K562 (cell line): ENCODE measurements around the gene NPFF. TPM values are rescaled to one million over a fixed set of nuclear protein-coding genes. Genes with fewer than 3 reads are reported as not detected.

Source experiments
- ATAC-seq: fragments of 200-7000 bp; cut with Tn5 transposase; 3 replicates; pipeline ENCODE4 v1.9.1; 2020; ENCODE audit warnings: moderate library complexity
- BruUV-seq: library from RNA; stranded (reverse); fragments of 400-500 nt; replicated peaks from 2 replicates; lab custom pipeline; 2021; lab: Mats Ljungman, UMichigan
- CTCF ChIA-PET: fragments of 300-600 bp; formaldehyde crosslinking; extraction: SDS; loops from one replicate; lab custom pipeline; 2021; ENCODE audit warnings: low intra/inter-chr PET ratio; lab: Yijun Ruan, JAX
- POLR2A ChIA-PET: fragments of 300-600, 350-650 bp; sonication (Branson Sonifier 250); formaldehyde crosslinking; extraction: SDS; loops from one replicate; lab custom pipeline; 2021; ENCODE audit warnings: antibody characterized with exemption, inconsistent platforms; lab: Yijun Ruan, JAX
- DNase-seq, 4 experiments: peaks; one replicate each; pipeline versions ENCODE4 v3.0.0 to v3.0.0-alpha.2; 2011 to 2018; ENCODE audit warnings: low spot score in 3 of 4, mixed read lengths in 3 of 4; ENCODE audit errors: extremely low read depth in 1 of 4
- FAIRE-seq: peaks from 2 replicates; lab custom pipeline; 2011; peaks lifted over from hg19 to GRCh38; lab: Jason Lieb, UNC
- H2AFZ ChIP-seq: 2 replicates; pipeline ENCODE4 v1.6.0; 2011; ENCODE audit warnings: low read depth, low read length, control low read depth, inconsistent platforms
- H3K27ac ChIP-seq: fragments of 200-600 bp; 3 replicates; pipeline ENCODE4 v1.8.0; 2011; ENCODE audit warnings: low read depth, mild to moderate bottlenecking, control low read depth, inconsistent platforms, low read length, moderate library complexity, mixed read lengths; ENCODE audit errors: extremely low read depth
- H3K27me3 ChIP-seq, 2 experiments: fragments of 300-600 bp in 1 of 2; 2 replicates in 1 of 2; 3 replicates in 1 of 2; pipeline versions ENCODE4 v1.6.0 to v1.8.0; 2011; ENCODE audit warnings: inconsistent platforms in 2 of 2, low read length in 2 of 2, mild to moderate bottlenecking in 1 of 2, mixed read lengths in 1 of 2, moderate library complexity in 1 of 2; ENCODE audit not compliant: control insufficient read depth in 2 of 2, insufficient read depth in 2 of 2
- H3K36me3 ChIP-seq: fragments of 300-600 bp; 3 replicates; pipeline ENCODE4 v1.8.0; 2011; ENCODE audit warnings: mild to moderate bottlenecking, low read length, inconsistent platforms; ENCODE audit not compliant: control insufficient read depth, insufficient read depth
- H3K4me1 ChIP-seq, 2 experiments: fragments of 200-600 bp in 1 of 2; replicated peaks in 1 of 2; 2 replicates in 1 of 2; 3 replicates in 1 of 2; pipeline versions ENCODE4 v1.5.1 to v1.8.0; 2011; ENCODE audit warnings: inconsistent platforms in 2 of 2, low read length in 2 of 2, mild to moderate bottlenecking in 1 of 2, mixed read lengths in 1 of 2, moderate library complexity in 1 of 2; ENCODE audit not compliant: control insufficient read depth in 2 of 2, insufficient read depth in 2 of 2
- H3K4me2 ChIP-seq: 2 replicates; pipeline ENCODE4 v1.6.1; 2011; ENCODE audit warnings: low read length, control low read depth, inconsistent platforms, mixed read lengths; ENCODE audit not compliant: insufficient read depth
- H3K4me3 ChIP-seq: fragments of 200-600 bp; sonication (generic), shearing (Covaris generic); 2 replicates; pipeline ENCODE4 v1.5.1; 2016; ENCODE audit warnings: control low read depth, inconsistent platforms
- H3K79me2 ChIP-seq: fragments of 200-600 bp; 3 replicates; pipeline ENCODE4 v1.8.0; 2011; ENCODE audit warnings: low read length, inconsistent platforms; ENCODE audit not compliant: control insufficient read depth, insufficient read depth
- H3K9ac ChIP-seq, 2 experiments: 2 replicates each; pipeline versions ENCODE4 v1.6.0 to v1.6.1; 2011; ENCODE audit warnings: low read depth in 2 of 2, low read length in 2 of 2, control low read depth in 1 of 2, inconsistent platforms in 1 of 2, mild to moderate bottlenecking in 1 of 2, mixed read lengths in 1 of 2; ENCODE audit not compliant: insufficient read depth in 1 of 2
- H3K9me1 ChIP-seq: one replicate; pipeline ENCODE4 v1.6.0; 2011; ENCODE audit warnings: inconsistent platforms, mild to moderate bottlenecking, low read length, moderate library complexity; ENCODE audit not compliant: control insufficient read depth, insufficient read depth
- H3K9me3 ChIP-seq: replicated peaks from 2 replicates; pipeline ENCODE4 v1.5.1; 2011; ENCODE audit warnings: low read depth, low read length, inconsistent platforms; ENCODE audit not compliant: control insufficient read depth, insufficient read depth
- H4K20me1 ChIP-seq: replicated peaks from 2 replicates; pipeline ENCODE4 v1.6.1; 2011; ENCODE audit warnings: low read length, inconsistent platforms, mixed read lengths; ENCODE audit not compliant: control insufficient read depth, insufficient read depth
- CREM ChIP-seq: IDR thresholded peaks from 2 replicates; pipeline ENCODE4 v1.6.1; 2014; ENCODE audit warnings: antibody characterized with exemption, low read depth
- MYNN ChIP-seq, 2 experiments: sonication (generic); formaldehyde crosslinking in 1 of 2; IDR thresholded peaks; 2 replicates each; pipeline versions ENCODE4 v1.5.0 to v1.6.1; 2016 to 2020; ENCODE audit warnings: antibody characterized with exemption in 1 of 2, missing genetic modification reagents in 1 of 2
- NCOR1 ChIP-seq: fragments of 450-650 bp; IDR thresholded peaks from 2 replicates; pipeline ENCODE4 v1.6.1; 2016; ENCODE audit warnings: mild to moderate bottlenecking, moderate library complexity
- PHF8 ChIP-seq: fragments of 200-600 bp; sonication (generic); IDR thresholded peaks from 2 replicates; pipeline ENCODE4 v1.6.1; 2012; ENCODE audit warnings: mixed run types, mild to moderate bottlenecking, inconsistent platforms, low read length, moderate library complexity, borderline replicate concordance
- POLR2AphosphoS5 ChIP-seq: IDR thresholded peaks from 2 replicates; pipeline ENCODE4 v1.6.1; 2011; ENCODE audit warnings: mild to moderate bottlenecking, low read depth, low read length, moderate library complexity; ENCODE audit not compliant: control insufficient read depth, insufficient read depth
- SIRT6 ChIP-seq: IDR thresholded peaks from one replicate; pipeline ENCODE4 v1.6.1; 2012; ENCODE audit warnings: low read depth, mild to moderate bottlenecking, control low read depth, inconsistent platforms, low read length, moderate library complexity
- TOE1 ChIP-seq, 2 experiments: fragments of 450-650 bp in 1 of 2; sonication (generic) in 1 of 2; formaldehyde crosslinking in 1 of 2; IDR thresholded peaks; 2 replicates each; pipeline versions ENCODE4 v1.7.1 to v1.8.0; 2016 to 2022; ENCODE audit warnings: borderline replicate concordance in 2 of 2, mild to moderate bottlenecking in 2 of 2, antibody characterized with exemption in 1 of 2, inconsistent platforms in 1 of 2, low read depth in 1 of 2, missing genetic modification reagents in 1 of 2, moderate library complexity in 1 of 2
- VEZF1 ChIP-seq: fragments of 200-800 bp; sonication (Bioruptor generic); IDR thresholded peaks from 2 replicates; pipeline ENCODE4 v1.6.1; 2017; ENCODE audit warnings: missing genetic modification characterization, missing compliant biosample characterization
- XRCC3 ChIP-seq: fragments of 450-650 bp; IDR thresholded peaks from 2 replicates; pipeline ENCODE4 v1.6.1; 2017; ENCODE audit warnings: mild to moderate bottlenecking, moderate library complexity
- ZNF436 ChIP-seq: fragments of 250-450, 450-650 bp; sonication (Bioruptor Pico); formaldehyde crosslinking; IDR thresholded peaks from 2 replicates; pipeline ENCODE4 v1.7.0; 2020; ENCODE audit warnings: mild to moderate bottlenecking
- ZNF444 ChIP-seq: fragments of 250-450 bp; sonication (Bioruptor Pico); IDR thresholded peaks from 2 replicates; pipeline ENCODE4 v1.4.0; 2020; ENCODE audit warnings: mild to moderate bottlenecking, moderate library complexity
- ZNF592 ChIP-seq: fragments of 450-650 bp; IDR thresholded peaks from 2 replicates; pipeline ENCODE4 v1.6.1; 2017; ENCODE audit warnings: antibody characterized with exemption, mild to moderate bottlenecking
- ZSCAN29 ChIP-seq: fragments of 450-650 bp; IDR thresholded peaks from 2 replicates; pipeline ENCODE4 v1.6.1; 2017
- WGBS: fragments of 100-300 bp; shearing (Covaris generic); methylation state at CpG from one replicate; pipeline ENCODE4 v1.1.6; 2016; ENCODE audit warnings: low coverage, mixed read lengths; ENCODE audit not compliant: insufficient coverage; ENCODE audit errors: missing lambda C conversion rate; 5-methylcytosine and 5-hydroxymethylcytosine counted together
- in situ Hi-C: fragments of 300-500 bp; cut with MboI; formaldehyde crosslinking; loops from 4 replicates; pipeline ENCODE4 v1.15.0; 2018; ENCODE audit warnings: inconsistent platforms, mixed read lengths
- intact Hi-C: fragments of 100-400 bp; cut with micrococcal nuclease; formaldehyde crosslinking; loops from 2 replicates; pipeline ENCODE4 v1.14.2; 2022
- polyA plus RNA-seq, 8 experiments: library from polyadenylated mRNA; depleted of rRNA in 4 of 8; stranded (reverse) in 5 of 8; unstranded in 3 of 8; fragments of >200 nt; fragmentation: Nextera tagmentation in 2 of 8; fragmentation: Illumina TruSeq in 1 of 8; extraction: Ambion mirVana in 2 of 8; extraction: Trizol in 1 of 8; gene quantifications; 2 replicates each; pipeline versions ENCODE4 v1.2.1 to v1.2.3, GENCODE V29; 2011 to 2014; ENCODE audit warnings: inconsistent platforms in 1 of 8, missing spikeins in 1 of 8
- total RNA-seq, 7 experiments: library from RNA; depleted of rRNA in 6 of 7; stranded (reverse); fragments of >200 nt in 6 of 7; fragmentation: Illumina TruSeq in 2 of 7; extraction: Trizol in 2 of 7; gene quantifications; 2 replicates each; pipeline versions ENCODE4 v1.2.1 to v1.2.3, GENCODE V29; 2011 to 2021; ENCODE audit warnings: low replicate concordance in 1 of 7

NPFF gene
- total and polyA plus RNA-seq, 9 of the 15 experiments (the other 6 are each of a cell fraction or from before 2014, with no cell fraction given), result 0.15 to 1.2 (median 0.55) TPM; not detected in 6

GRCh38 chr12:53482626-53483168, 24.6 kb downstream of the NPFF start (continued):
- peak; percentile 44 for TF ChIP-seq VEZF1 (CRISPR knock-in tag)
- no peak for TF ChIP-seq SIRT6
- TF ChIP-seq POLR2AphosphoS5, result peak; percentile 30; the same call in 1 of the 2 replicates
- TF ChIP-seq, all 486 proteins: peak for 11

GRCh38 chr12:53481939-53482586, 25.2 kb downstream of the NPFF start:
- POLR2A ChIA-PET, result interaction anchor here (0.5 to 7.1 kb wide), 13 partner anchors 9 to 275 kb away, joined by 3 to 99 read pairs (median 7); partner anchors contain the start of genes MAP3K12, SP1 and TARBP2
- no peak overlapping the region for H3K9ac ChIP-seq
- WGBS, result 84% methylated on average over 9 of the region's 9 CpGs
- in situ Hi-C loops, result no loop called here
- peaks cover 0 to 12% of the 10 kb centered on the region in 2 experiments; a peak in 3 of 5 replicates for H3K4me1 ChIP-seq
- H3K4me2 ChIP-seq, result no peak overlapping the region
- H3K4me3 ChIP-seq, result no peak overlapping the region
- H3K9me3 ChIP-seq, result no peaks in the 10 kb centered on the region
- peak; percentile 61 for ATAC-seq
- FAIRE-seq, result peak; percentile 84
- peaks cover 3% of the 10 kb centered on the region for H3K9me1 ChIP-seq
- no peak overlapping the region for H2AFZ ChIP-seq
- H4K20me1 ChIP-seq, result peaks cover 17% of the 10 kb centered on the region
- H3K79me2 ChIP-seq, result peaks cover 10% of the 10 kb centered on the region
- H3K27ac ChIP-seq, result no peak overlapping the region
- H3K27me3 ChIP-seq, result no peaks in the 10 kb centered on the region
- CTCF ChIA-PET, result interaction anchor here (0.9 to 1.2 kb wide), 2 partner anchors 27 to 129 kb away, joined by 3 read pairs; no protein-coding TSS in a partner anchor
- H3K36me3 ChIP-seq, result peaks cover 93% of the 10 kb centered on the region
- BruUV-seq, result TSS peak; percentile 13
- intact Hi-C loops, result no loop called here
- DNase-seq, result peak in 1 of 4 experiments; percentile 37
- TF ChIP-seq ZNF592 (no peak), ZNF444 (CRISPR knock-in tag) (no peak), POLR2AphosphoS5 (peak; percentile 31), CREM (no peak), MYNN (IDR thresholded peaks at IDR 0.05) (peak; percentile 53; the same call in 1 of the 2 replicates), MYNN (CRISPR knock-in tag; IDR thresholded peaks at IDR 0.05) (no peak), TOE1 (IDR thresholded peaks at IDR 0.05; ENCODE audit: borderline replicate concordance) (no peak), TOE1 (CRISPR knock-in tag; IDR thresholded peaks at IDR 0.05; ENCODE audit: borderline replicate concordance, low read depth) (no peak), XRCC3 (no peak), ZSCAN29 (no peak), ZNF436 (CRISPR knock-in tag) (no peak), NCOR1 (0 out of 2 replicates have a peak, but pooled peaks have one; percentile 9), PHF8 (no peak)
